ENCODE measurements around the gene ITGA11. TPM values are rescaled to one million over a fixed set of nuclear protein-coding genes. Genes with fewer than 3 reads are reported as not detected.

Gene ITGA11
- total and polyA plus RNA-seq, 12 donors: 1.4 to 25.9 (median 12.3) TPM

- Histone ChIP-seq H3K4me3 (no peak overlapping the region), H3K36me3 (no peaks in the 10 kb centered on the region), H3K9me3 (no peaks in the 10 kb centered on the region), H3K27me3 (peaks cover 0 to 18% (median 0%) of the 10 kb centered on the region in 7 donors), H3K4me1 (peaks cover 4 to 57% (median 28%) of the 10 kb centered on the region in 9 donors), H3K27ac (peak overlapping the region in 9 of 10 donors; percentile 18 to 99 (median 73))
- DNase-seq (peak in 1 of 2 donors; percentile 17), ATAC-seq (peak; percentile 8 to 71 (median 48))
- intact Hi-C loops (cut with DNase I): no loop called here
- no peak for TF ChIP-seq CTCF (IDR thresholded peaks at IDR 0.05)
- WGBS, 2 donors: 46 to 52% methylated on average over 11 of the region's 11 CpGs
These were observed 160.0 kb downstream of the ITGA11 start for GRCh38 chr15:68271854-68272471.

- H3K27me3 ChIP-seq: peaks cover 0 to 43% (median 0%) of the 10 kb centered on the region in 7 donors
- DNase-seq: no peak
- H3K27ac ChIP-seq: no peak overlapping the region
- H3K36me3 ChIP-seq: no peaks in the 10 kb centered on the region
- H3K4me3 ChIP-seq: no peak overlapping the region
- WGBS, 2 donors: 26 to 32% methylated on average over 3 of the region's 3 CpGs
- no peak for TF ChIP-seq CTCF (IDR thresholded peaks at IDR 0.05)
- peaks cover 4 to 24% (median 12%) of the 10 kb centered on the region in 9 donors for H3K4me1 ChIP-seq
- H3K9me3 ChIP-seq: no peaks in the 10 kb centered on the region
- intact Hi-C loops (cut with DNase I): no loop called here
- ATAC-seq: no peak
These were observed 163.6 kb downstream of the ITGA11 start for GRCh38 chr15:68268405-68268804.

DNA sequence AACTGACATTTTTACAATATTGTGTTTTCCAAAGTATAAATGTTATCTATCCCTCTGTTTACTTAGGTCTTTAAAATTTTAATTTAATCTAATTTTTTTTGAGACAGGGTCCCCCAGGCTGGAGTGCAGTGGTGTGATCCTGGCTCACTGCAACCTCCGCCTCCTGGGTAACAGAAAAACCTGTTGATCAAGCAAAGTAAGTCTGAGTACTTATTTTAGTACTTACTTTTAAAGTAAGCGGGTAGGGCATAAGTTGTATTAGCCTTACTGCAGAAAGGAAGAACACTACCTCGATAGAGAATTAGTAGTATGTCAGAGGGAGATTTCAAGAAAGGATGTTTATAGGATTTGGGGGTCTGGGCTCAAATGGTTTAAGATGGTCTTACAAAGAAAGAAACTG, 166.3 kb downstream of the ITGA11 start:
- no peaks in the 10 kb centered on the region for H3K4me1 ChIP-seq
- H3K9me3 ChIP-seq: no peaks in the 10 kb centered on the region
- H3K36me3 ChIP-seq: no peaks in the 10 kb centered on the region
- H3K27me3 ChIP-seq: peaks cover 0 to 51% (median 0%) of the 10 kb centered on the region in 7 donors
- no peak for TF ChIP-seq CTCF (IDR thresholded peaks at IDR 0.05)
- no peak for DNase-seq
- WGBS, 2 donors: 88 to 91% methylated on average over 3 of the region's 3 CpGs
- no peak overlapping the region for H3K4me3 ChIP-seq
- no peak for ATAC-seq
- intact Hi-C loops (cut with DNase I): no loop called here
- H3K27ac ChIP-seq: no peak overlapping the region

DNA sequence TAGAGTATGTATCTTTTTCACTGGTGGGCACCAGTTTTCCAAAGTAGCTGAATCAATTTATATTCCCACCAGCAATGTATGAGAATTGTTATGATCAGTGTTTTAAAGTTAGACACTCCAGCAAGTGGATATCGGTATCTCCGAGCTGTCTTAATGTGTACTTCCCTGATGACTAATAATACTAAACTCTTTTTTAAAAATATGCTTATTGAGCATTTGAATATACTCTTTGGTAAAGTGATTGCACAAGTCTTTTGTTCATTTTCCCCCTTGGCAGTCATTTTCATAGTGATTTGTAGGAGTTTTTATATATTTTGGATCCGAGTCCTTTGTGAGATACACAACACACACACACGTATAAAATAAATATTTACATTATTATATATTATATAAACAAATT, 166.9 kb downstream of the ITGA11 start:
- Histone ChIP-seq H3K27me3 (peaks cover 0 to 51% (median 0%) of the 10 kb centered on the region in 7 donors), H3K4me3 (no peak overlapping the region), H3K4me1 (no peaks in the 10 kb centered on the region), H3K27ac (no peak overlapping the region), H3K36me3 (no peaks in the 10 kb centered on the region), H3K9me3 (no peaks in the 10 kb centered on the region)
- ATAC-seq: no peak
- 87 to 88% methylated on average over 4 of the region's 4 CpGs for WGBS, 2 donors
- intact Hi-C loops (cut with DNase I): no loop called here
- no peak for TF ChIP-seq CTCF (IDR thresholded peaks at IDR 0.05)
- no peak for DNase-seq
